GM23338 (cell line): ENCODE data around the gene JARID2.

ENCODE experiments used
- CREB1 ChIP-seq: fragments of 250-450 bp; sonication (Bioruptor Pico); IDR thresholded peaks from 2 replicates; pipeline ENCODE4 v1.5.0; 2020; ENCODE audit warnings: low read depth, mild to moderate bottlenecking, moderate library complexity
- EZH2 ChIP-seq: fragments of 200-600 bp; sonication (generic); IDR thresholded peaks from one replicate; pipeline ENCODE4 v1.8.0; 2017; ENCODE audit warnings: antibody characterized with exemption, mild to moderate bottlenecking, low read depth; ENCODE audit not compliant: unreplicated experiment
- JUNB ChIP-seq: IDR thresholded peaks from one replicate; pipeline ENCODE4 v1.6.1; 2016; ENCODE audit warnings: antibody characterized with exemption; ENCODE audit not compliant: unreplicated experiment
- TF ChIP-seq, protein P1 (sequence below), 2 experiments: fragments of 200-600 bp in 1 of 2; sonication (generic) in 1 of 2; conservative IDR thresholded peaks; 2 replicates each; pipeline versions ENCODE4 v1.5.1 to v1.6.1; 2016 to 2017; ENCODE audit warnings: antibody characterized with exemption in 2 of 2, low read depth in 2 of 2, mild to moderate bottlenecking in 2 of 2, moderate library complexity in 1 of 2

DNA sequence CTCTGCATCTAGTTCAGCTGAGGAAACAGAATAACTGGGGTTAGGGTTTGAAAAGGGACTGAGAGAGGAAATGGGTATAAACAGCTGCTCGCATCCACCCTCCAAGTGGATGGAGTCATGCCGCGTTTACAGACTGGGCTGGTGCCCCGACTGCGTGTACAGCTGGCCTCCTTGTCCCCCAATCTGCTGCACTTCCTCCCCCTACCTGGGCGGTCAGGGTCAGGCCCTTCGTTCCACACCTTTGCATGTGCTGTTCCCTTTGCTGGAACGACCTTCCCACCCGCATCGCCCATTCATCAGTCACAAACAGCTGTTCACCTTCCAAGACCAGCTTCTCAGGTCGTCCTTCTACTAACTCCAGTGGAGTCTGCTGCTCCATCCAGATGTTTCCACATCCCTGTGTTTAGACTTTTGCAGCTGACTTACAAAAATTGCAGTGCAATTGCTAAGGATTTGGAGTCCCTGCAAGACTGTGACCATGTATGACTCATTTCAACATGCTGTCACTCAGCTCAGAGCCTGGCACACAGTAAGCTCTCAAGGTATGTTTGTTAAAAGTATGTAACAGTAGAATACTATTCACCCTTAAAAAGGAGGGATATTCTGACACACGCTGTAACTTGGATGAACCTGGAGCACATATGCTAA lies 287.6 kb downstream of the JARID2 start:
- TF ChIP-seq, protein P1, sequence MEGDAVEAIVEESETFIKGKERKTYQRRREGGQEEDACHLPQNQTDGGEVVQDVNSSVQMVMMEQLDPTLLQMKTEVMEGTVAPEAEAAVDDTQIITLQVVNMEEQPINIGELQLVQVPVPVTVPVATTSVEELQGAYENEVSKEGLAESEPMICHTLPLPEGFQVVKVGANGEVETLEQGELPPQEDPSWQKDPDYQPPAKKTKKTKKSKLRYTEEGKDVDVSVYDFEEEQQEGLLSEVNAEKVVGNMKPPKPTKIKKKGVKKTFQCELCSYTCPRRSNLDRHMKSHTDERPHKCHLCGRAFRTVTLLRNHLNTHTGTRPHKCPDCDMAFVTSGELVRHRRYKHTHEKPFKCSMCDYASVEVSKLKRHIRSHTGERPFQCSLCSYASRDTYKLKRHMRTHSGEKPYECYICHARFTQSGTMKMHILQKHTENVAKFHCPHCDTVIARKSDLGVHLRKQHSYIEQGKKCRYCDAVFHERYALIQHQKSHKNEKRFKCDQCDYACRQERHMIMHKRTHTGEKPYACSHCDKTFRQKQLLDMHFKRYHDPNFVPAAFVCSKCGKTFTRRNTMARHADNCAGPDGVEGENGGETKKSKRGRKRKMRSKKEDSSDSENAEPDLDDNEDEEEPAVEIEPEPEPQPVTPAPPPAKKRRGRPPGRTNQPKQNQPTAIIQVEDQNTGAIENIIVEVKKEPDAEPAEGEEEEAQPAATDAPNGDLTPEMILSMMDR (conservative IDR thresholded peaks at IDR 0.05; ENCODE audit: low read depth in 2 of 2): no peak
- TF ChIP-seq JUNB (no peak), EZH2 (no peak), CREB1 (CRISPR knock-in tag) (no peak)
